CD4-positive, alpha-beta memory T cell (primary cell): Measurements from ENCODE around the gene ZBTB17. TPM values are rescaled to one million over a fixed set of nuclear protein-coding genes. Genes with fewer than 3 reads are reported as not detected.
"Not testable (repeated sequence)": the region's sequence is repeated elsewhere in the genome, so short reads cannot be mapped to it uniquely, and the experiment has no call there.

Experiments
- CTCF ChIA-PET: fragments of 350-600 bp; sonication (Branson Sonifier 250); formaldehyde crosslinking; loops from one replicate; lab custom pipeline; 2021; ENCODE audit warnings: inconsistent platforms; ENCODE audit not compliant: partially characterized antibody; lab: Charles Lee
- POLR2A ChIA-PET: fragments of 350-600 bp; sonication (Branson Sonifier 250); formaldehyde crosslinking; loops from one replicate; lab custom pipeline; 2021; ENCODE audit not compliant: partially characterized antibody; lab: Charles Lee
- DNase-seq, 5 donors: peaks; one replicate each; pipeline versions ENCODE4 v3.0.0 to v3.0.0-alpha.2; 2020 to 2022; ENCODE audit warnings: mixed read lengths in 1 of 5
- H3K27ac ChIP-seq: one replicate; pipeline ENCODE4 v1.7.0; 2013; ENCODE audit warnings: low read depth, low read length
- H3K27me3 ChIP-seq: 2 replicates; pipeline ENCODE4 v1.7.0; 2013; ENCODE audit warnings: mild to moderate bottlenecking, low read length, moderate library complexity; ENCODE audit not compliant: insufficient read depth
- H3K36me3 ChIP-seq: 2 replicates; pipeline ENCODE4 v1.7.0; 2013; ENCODE audit warnings: mild to moderate bottlenecking, low read length, moderate library complexity; ENCODE audit not compliant: insufficient read depth
- H3K4me1 ChIP-seq: 2 replicates; pipeline ENCODE4 v1.7.0; 2013; ENCODE audit warnings: mild to moderate bottlenecking, low read length, moderate library complexity; ENCODE audit not compliant: insufficient read depth
- H3K4me3 ChIP-seq, 2 donors: one replicate each; pipeline ENCODE4 v1.7.0; 2013; ENCODE audit warnings: low read length in 2 of 2, mild to moderate bottlenecking in 1 of 2
- H3K9me3 ChIP-seq, 2 donors: one replicate each; pipeline ENCODE4 v1.7.0; 2013; ENCODE audit warnings: low read length in 2 of 2, control low read depth in 1 of 2; ENCODE audit not compliant: control insufficient read depth in 1 of 2
- H3K27ac Mint-ChIP-seq, 7 donors: one replicate each; pipeline ENCODE4 v1.8.0; 2020 to 2021; ENCODE audit warnings: mixed read lengths in 7 of 7, mild to moderate bottlenecking in 6 of 7, inconsistent platforms in 3 of 7, moderate library complexity in 3 of 7
- H3K27me3 Mint-ChIP-seq, 2 donors: one replicate each; pipeline ENCODE4 v1.8.0; 2020 to 2021; ENCODE audit warnings: mixed read lengths in 2 of 2
- H3K36me3 Mint-ChIP-seq, 2 donors: one replicate each; pipeline ENCODE4 v1.8.0; 2020 to 2021; ENCODE audit warnings: mixed read lengths in 2 of 2, inconsistent platforms in 1 of 2, mild to moderate bottlenecking in 1 of 2
- H3K4me1 Mint-ChIP-seq, 4 donors: one replicate each; pipeline ENCODE4 v1.8.0; 2020 to 2021; ENCODE audit warnings: mixed read lengths in 4 of 4, mild to moderate bottlenecking in 1 of 4
- H3K4me3 Mint-ChIP-seq, 8 donors: one replicate each; pipeline ENCODE4 v1.8.0; 2020 to 2021; ENCODE audit warnings: mixed read lengths in 8 of 8, mild to moderate bottlenecking in 7 of 8, moderate library complexity in 6 of 8, inconsistent platforms in 3 of 8
- H3K9me3 Mint-ChIP-seq, 8 donors: one replicate each; pipeline ENCODE4 v1.8.0; 2020 to 2021; ENCODE audit warnings: mixed read lengths in 8 of 8, mild to moderate bottlenecking in 5 of 8, inconsistent platforms in 3 of 8, moderate library complexity in 1 of 8
- intact Hi-C: fragments of 100-400 bp; cut with micrococcal nuclease; formaldehyde crosslinking; loops from one replicate; pipeline ENCODE4 v1.15.1; 2023
- polyA plus RNA-seq, 2 donors: library from polyadenylated mRNA; unstranded; fragments of 300-500 nt; fragmentation: Illumina TruSeq; gene quantifications; one replicate each; pipeline ENCODE4 v1.2.3, GENCODE V29; 2021
- total RNA-seq, 2 experiments: library from RNA; stranded (reverse); gene quantifications; one replicate each; pipeline ENCODE4 v1.2.3, GENCODE V29; 2021

ZBTB17 gene
- total and polyA plus RNA-seq, 4 experiments from 2014 or later = 5.2 to 61.0 (median 38.4) TPM

DNA sequence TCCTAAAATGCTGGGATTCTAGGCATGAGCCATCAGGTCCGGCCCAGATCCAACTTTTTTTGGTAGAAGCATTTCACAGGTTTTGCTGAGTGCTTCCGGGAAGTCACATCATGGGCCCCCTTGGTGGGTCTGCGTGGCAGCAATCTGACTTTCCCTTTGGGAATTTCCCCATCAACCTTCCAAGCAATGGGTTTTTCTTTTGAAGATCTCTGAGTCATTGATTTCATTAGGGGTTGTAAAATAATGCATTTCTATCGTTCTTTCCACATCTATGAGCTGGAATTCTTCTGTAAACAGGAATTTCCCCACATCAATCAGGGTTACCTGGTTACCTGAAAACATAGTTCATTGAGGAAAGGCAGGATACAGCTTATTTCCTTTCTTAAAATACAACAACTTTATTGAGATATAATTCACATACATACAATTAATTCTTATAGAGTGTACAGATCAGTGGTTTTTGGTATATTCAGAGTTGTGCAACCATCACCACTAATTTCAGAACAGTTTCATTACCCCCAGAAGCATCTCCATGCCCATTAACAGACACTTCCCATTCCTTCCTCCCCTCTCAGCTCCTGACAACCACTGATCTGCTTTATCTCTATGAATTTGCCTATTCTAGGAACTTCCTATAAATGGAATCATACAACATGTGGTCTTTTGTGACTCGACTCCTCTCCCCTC lies 9.9 kb upstream of the ZBTB17 start:
- Mint-ChIP-seq H3K27ac (no peak overlapping the region), H3K36me3 (no peaks in the 10 kb centered on the region), H3K27me3 (no peaks in the 10 kb centered on the region), H3K4me1 (no peaks in the 10 kb centered on the region), H3K4me3 (no peak overlapping the region), H3K9me3 (no peaks in the 10 kb centered on the region)
- intact Hi-C loops = no loop called here
- Histone ChIP-seq H3K27ac (no peak overlapping the region), H3K27me3 (no peaks in the 10 kb centered on the region), H3K4me1 (no peaks in the 10 kb centered on the region), H3K4me3 (no peak overlapping the region), H3K9me3 (no peaks in the 10 kb centered on the region), H3K36me3 (no peaks in the 10 kb centered on the region)
- no peak for DNase-seq
- ChIA-PET POLR2A (no interaction called here), CTCF (interaction anchor here (1.7 kb wide), 1 partner anchor 9 kb away, joined by 7 read pairs; the partner anchor contains the start of gene ZBTB17)

DNA sequence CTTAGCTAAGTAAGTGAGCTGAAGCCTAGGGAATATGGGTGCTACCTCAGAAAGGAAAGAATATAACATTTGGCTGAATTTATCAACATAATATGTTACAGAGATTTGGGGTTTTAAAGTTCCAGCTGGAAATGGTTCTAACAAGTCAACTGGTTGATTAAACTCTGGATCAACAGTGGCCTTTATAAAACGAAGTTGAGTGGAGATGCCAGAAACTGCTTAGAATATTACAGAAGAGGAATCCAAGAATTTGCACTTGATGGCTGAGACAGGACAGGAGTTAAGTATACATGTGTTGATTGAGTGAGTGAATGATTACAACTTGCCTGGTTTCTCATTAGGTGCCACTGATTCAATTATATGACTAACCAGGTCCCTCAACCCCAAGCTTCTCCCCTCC lies 7.4 kb upstream of the ZBTB17 start:
- Histone ChIP-seq H3K27ac (no peak overlapping the region), H3K4me3 (no peak overlapping the region), H3K27me3 (no peaks in the 10 kb centered on the region), H3K36me3 (no peaks in the 10 kb centered on the region), H3K9me3 (no peaks in the 10 kb centered on the region), H3K4me1 (no peaks in the 10 kb centered on the region)
- CTCF ChIA-PET = no interaction called here
- H3K9me3 Mint-ChIP-seq = no peaks in the 10 kb centered on the region
- intact Hi-C loops = no loop called here
- DNase-seq = no peak
- POLR2A ChIA-PET = no interaction called here
- H3K36me3 Mint-ChIP-seq = no peaks in the 10 kb centered on the region
- no peak overlapping the region for H3K4me3 Mint-ChIP-seq
- H3K4me1 Mint-ChIP-seq = no peaks in the 10 kb centered on the region
- H3K27me3 Mint-ChIP-seq = no peaks in the 10 kb centered on the region
- H3K27ac Mint-ChIP-seq = no peak overlapping the region

DNA sequence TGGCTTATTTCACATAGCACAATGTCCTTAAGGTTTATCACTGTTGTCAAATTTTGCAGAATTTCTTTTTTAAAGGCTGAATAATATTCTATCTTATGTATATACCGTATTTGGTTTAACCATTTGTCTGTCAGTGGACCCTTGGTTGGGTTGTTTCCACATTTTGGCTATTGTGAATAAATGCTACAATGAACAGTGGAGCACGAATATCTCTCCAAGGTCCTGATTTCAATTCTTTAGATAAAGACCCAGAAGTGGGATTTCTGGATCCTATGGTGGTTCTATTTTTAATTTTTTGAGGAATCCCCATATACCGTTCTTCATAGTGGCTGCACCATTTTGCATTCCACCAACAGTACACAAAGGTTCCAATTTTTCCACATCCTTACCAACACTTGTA lies 5.8 kb upstream of the ZBTB17 start:
- no peak for DNase-seq

DNA sequence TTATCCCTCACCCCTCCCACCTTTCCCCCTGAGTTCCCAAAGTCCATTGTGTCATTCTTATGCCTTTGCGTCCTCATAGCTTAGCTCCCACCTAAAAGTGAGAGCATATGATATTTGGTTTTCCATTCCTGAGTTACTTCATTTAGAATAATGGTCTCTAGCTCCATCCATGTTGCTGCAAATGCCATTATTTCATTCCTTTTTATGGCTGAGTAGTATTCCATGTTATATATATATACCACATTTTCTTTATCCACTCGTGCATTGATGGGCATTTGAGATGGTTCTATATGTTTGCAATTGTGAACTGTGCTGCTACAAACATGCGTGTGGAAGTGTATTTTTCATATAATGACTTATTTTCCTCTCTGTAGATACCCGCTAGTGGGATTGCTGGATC lies 2.0 kb upstream of the ZBTB17 start:
- H3K27me3 Mint-ChIP-seq, POLR2A ChIA-PET, H3K27me3 ChIP-seq, H3K36me3 ChIP-seq, H3K4me3 ChIP-seq, DNase-seq, H3K27ac ChIP-seq, H3K9me3 ChIP-seq, H3K9me3 Mint-ChIP-seq, CTCF ChIA-PET: not testable (repeated sequence)
- intact Hi-C loops = loop anchor here (10.0 kb wide), 2 partner anchors 387 to 453 kb away; partner anchors contain the start of genes CASP9, DNAJC16 and SZRD1
- Mint-ChIP-seq H3K4me3 (peak overlapping the region in 1 of 8 donors; percentile 39), H3K4me1 (peaks cover 18 to 34% (median 25%) of the 10 kb centered on the region in 4 donors), H3K27ac (peak overlapping the region in 2 of 7 donors; percentile 19 to 74), H3K36me3 (peaks cover 7 to 20% of the 10 kb centered on the region in 2 donors)
- H3K4me1 ChIP-seq = peaks cover 21% of the 10 kb centered on the region

More for the DNA sequence above, 5.8 kb upstream of the ZBTB17 start:
- intact Hi-C loops = no loop called here
- no peak overlapping the region for H3K4me3 ChIP-seq
- no peaks in the 10 kb centered on the region for H3K27me3 Mint-ChIP-seq
- H3K4me1 Mint-ChIP-seq = peaks cover under 1 to 2% (median 1%) of the 10 kb centered on the region in 4 donors
- H3K27me3 ChIP-seq = no peaks in the 10 kb centered on the region
- ChIA-PET CTCF (no interaction called here), POLR2A (no interaction called here)
- H3K9me3 ChIP-seq = no peaks in the 10 kb centered on the region
- peaks cover under 1% of the 10 kb centered on the region for H3K4me1 ChIP-seq
- no peak overlapping the region for H3K27ac ChIP-seq
- H3K36me3 Mint-ChIP-seq = no peaks in the 10 kb centered on the region
- H3K27ac Mint-ChIP-seq = no peak overlapping the region
- H3K9me3 Mint-ChIP-seq = peaks cover 0 to under 1% (median 0%) of the 10 kb centered on the region in 8 donors
- no peaks in the 10 kb centered on the region for H3K36me3 ChIP-seq
- no peak overlapping the region for H3K4me3 Mint-ChIP-seq

DNA sequence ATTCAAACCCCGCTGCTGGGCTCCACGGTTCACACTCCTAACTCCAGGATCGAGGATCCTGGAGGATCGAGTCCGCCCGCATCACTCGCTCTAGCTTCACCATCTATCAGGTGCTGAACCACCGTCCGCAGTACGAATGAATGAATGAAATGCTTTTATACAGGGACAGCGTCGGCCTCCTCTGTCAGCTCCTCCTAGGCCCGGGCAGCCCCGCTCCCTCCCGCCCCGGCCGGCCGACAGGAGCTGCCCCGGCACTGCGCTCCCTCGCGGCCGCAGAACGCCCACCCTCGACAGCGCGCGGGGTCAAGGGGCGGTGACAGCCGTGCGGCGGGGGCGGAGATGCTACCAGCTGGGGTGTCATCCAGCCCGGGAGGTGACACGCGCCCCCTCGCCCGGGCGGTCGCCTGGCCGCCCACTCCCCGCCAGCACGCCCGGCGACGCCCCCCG lies 520 bp downstream of the ZBTB17 start:
- Histone ChIP-seq H3K4me3 (peak overlapping the region; percentile 14 to 83), H3K27ac (peak overlapping the region; percentile 70), H3K9me3 (no peaks in the 10 kb centered on the region), H3K36me3 (peaks cover 13% of the 10 kb centered on the region), H3K4me1 (peaks cover 25% of the 10 kb centered on the region), H3K27me3 (no peaks in the 10 kb centered on the region)
- Mint-ChIP-seq H3K36me3 (peaks cover 22 to 36% of the 10 kb centered on the region in 2 donors), H3K27ac (peak overlapping the region; percentile 82 to 96 (median 91)), H3K4me3 (peak overlapping the region; percentile 84 to 92 (median 88)), H3K4me1 (peaks cover 24 to 43% (median 32%) of the 10 kb centered on the region in 4 donors), H3K27me3 (no peaks in the 10 kb centered on the region), H3K9me3 (peaks cover 0 to 2% (median 0%) of the 10 kb centered on the region in 8 donors)
- intact Hi-C loops = loop anchor here (10.0 kb wide), 2 partner anchors 389 to 451 kb away; partner anchors contain the start of genes CASP9, DNAJC16 and SZRD1
- peak in 1 of 5 donors; percentile 75 for DNase-seq
- ChIA-PET CTCF (interaction anchor here (0.7 to 2.2 kb wide), 6 partner anchors 11 to 184 kb away, joined by 3 to 10 read pairs (median 6); no protein-coding TSS in a partner anchor), POLR2A (interaction anchor here (0.6 to 2.7 kb wide), 13 partner anchors 9 to 377 kb away, joined by 3 to 26 read pairs (median 4); partner anchors contain the start of genes FBXO42 and SPEN)

DNA sequence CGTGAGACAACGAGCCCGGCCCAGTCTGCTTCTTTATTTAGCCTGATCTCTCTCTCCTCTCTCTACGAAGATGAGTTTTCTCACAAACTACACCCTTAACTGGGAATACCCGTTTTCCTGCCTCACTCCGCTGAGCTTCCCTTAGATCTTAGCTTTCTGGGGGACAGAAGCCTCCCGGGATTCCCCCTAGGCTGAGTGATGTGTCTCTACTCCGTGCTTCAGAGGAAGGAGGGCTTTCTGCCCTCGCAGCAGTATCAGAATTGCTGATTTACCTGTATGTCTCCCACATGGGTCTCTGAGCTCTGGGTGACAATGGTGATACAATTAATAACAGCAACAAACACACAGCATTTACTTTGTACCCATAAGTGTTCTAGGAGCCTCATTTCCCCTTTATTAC lies 1.0 kb downstream of the ZBTB17 start:
- Mint-ChIP-seq H3K27me3 (no peaks in the 10 kb centered on the region), H3K4me1 (peaks cover 24 to 43% (median 33%) of the 10 kb centered on the region in 4 donors), H3K9me3 (peaks cover 0 to 2% (median 0%) of the 10 kb centered on the region in 8 donors), H3K27ac (peak overlapping the region in 6 of 7 donors; percentile 82 to 96 (median 90)), H3K4me3 (peak overlapping the region; percentile 84 to 92 (median 88)), H3K36me3 (peaks cover 25 to 42% of the 10 kb centered on the region in 2 donors)
- no peak for DNase-seq
- peak overlapping the region; percentile 14 to 83 for H3K4me3 ChIP-seq
- intact Hi-C loops = loop anchor here (10.0 kb wide), 2 partner anchors 390 to 450 kb away; partner anchors contain the start of genes CASP9, DNAJC16 and SZRD1
- H3K27ac ChIP-seq = peak overlapping the region; percentile 70
- ChIA-PET POLR2A (interaction anchor here (0.6 to 2.7 kb wide), 9 partner anchors 11 to 377 kb away, joined by 3 to 26 read pairs (median 8); partner anchors contain the start of genes FBXO42 and SPEN), CTCF (interaction anchor here (0.7 to 2.2 kb wide), 3 partner anchors 15 to 159 kb away, joined by 3 to 7 read pairs (median 3); no protein-coding TSS in a partner anchor)
- H3K27me3 ChIP-seq = no peaks in the 10 kb centered on the region
- no peaks in the 10 kb centered on the region for H3K9me3 ChIP-seq
- H3K4me1 ChIP-seq = peaks cover 25% of the 10 kb centered on the region
- H3K36me3 ChIP-seq = peaks cover 14% of the 10 kb centered on the region

DNA sequence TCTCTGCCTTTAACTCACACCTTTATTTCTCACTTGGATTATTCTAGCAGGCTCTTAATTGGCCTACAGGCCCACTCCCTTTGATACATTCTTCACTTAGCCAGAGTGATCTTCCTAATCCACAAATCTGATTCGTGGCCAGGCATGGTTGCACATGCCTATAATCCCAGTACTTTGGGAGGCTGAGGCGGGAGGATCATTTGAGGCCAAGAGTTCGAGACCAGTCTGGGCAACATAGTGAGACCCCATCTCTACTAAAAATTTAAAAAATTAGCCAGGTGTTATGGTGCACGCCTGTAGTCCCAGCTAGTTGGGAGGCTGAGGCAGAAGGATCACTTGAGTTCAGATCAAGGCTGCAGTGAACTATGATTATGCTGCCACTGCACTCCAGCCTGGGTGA lies 2.1 kb downstream of the ZBTB17 start:
- Histone ChIP-seq H3K27me3 (no peaks in the 10 kb centered on the region), H3K4me1 (peaks cover 25% of the 10 kb centered on the region), H3K36me3 (peaks cover 22% of the 10 kb centered on the region), H3K27ac (no peak overlapping the region), H3K9me3 (no peaks in the 10 kb centered on the region), H3K4me3 (no peak overlapping the region)
- Mint-ChIP-seq H3K9me3 (peaks cover 0 to 2% (median 0%) of the 10 kb centered on the region in 8 donors), H3K27ac (peak overlapping the region in 3 of 7 donors; percentile 2 to 83 (median 34)), H3K4me3 (peak overlapping the region in 7 of 8 donors; percentile 0 to 58 (median 21)), H3K36me3 (peaks cover 29 to 43% of the 10 kb centered on the region in 2 donors), H3K4me1 (peaks cover 24 to 43% (median 34%) of the 10 kb centered on the region in 4 donors), H3K27me3 (no peaks in the 10 kb centered on the region)
- intact Hi-C loops = loop anchor here (10.0 kb wide), 2 partner anchors 391 to 449 kb away; partner anchors contain the start of genes CASP9, DNAJC16 and SZRD1
- no peak for DNase-seq
- ChIA-PET POLR2A (interaction anchor here (1.3 to 1.4 kb wide), 2 partner anchors 23 to 140 kb away, joined by 3 to 4 read pairs; no protein-coding TSS in a partner anchor), CTCF (interaction anchor here (0.6 to 1.4 kb wide), 3 partner anchors 14 to 183 kb away, joined by 3 read pairs; no protein-coding TSS in a partner anchor)
